IMR-90 (cell line): Measurements from ENCODE around the gene ASPA. TPM values are rescaled to one million over a fixed set of nuclear protein-coding genes. Genes with fewer than 3 reads are reported as not detected.

ENCODE experiments used
- ATAC-seq: fragments of 200-7000 bp; cut with Tn5 transposase; 2 replicates; pipeline ENCODE4 v1.9.1; 2020; ENCODE audit warnings: low read depth, mild to moderate bottlenecking, moderate library complexity
- BruUV-seq: library from RNA; stranded (reverse); fragments of 400-500 nt; replicated peaks from 2 replicates; lab custom pipeline; 2021; lab: Mats Ljungman, UMichigan
- CTCF ChIA-PET: fragments of 300-600 bp; formaldehyde crosslinking; extraction: SDS; loops from one replicate; lab custom pipeline; 2021; ENCODE audit warnings: antibody characterized with exemption; lab: Yijun Ruan, JAX
- POLR2A ChIA-PET: fragments of 300-600 bp; sonication (Branson Sonifier 250); formaldehyde crosslinking; loops from one replicate; lab custom pipeline; 2022; ENCODE audit warnings: antibody characterized with exemption; ENCODE audit not compliant: unreplicated experiment; lab: Charles Lee
- DNase-seq: peaks from one replicate; pipeline ENCODE4 v3.0.0; 2013
- H2AFZ ChIP-seq: replicated peaks from 2 replicates; pipeline ENCODE3; 2013; ENCODE audit warnings: low read length, mild to moderate bottlenecking; ENCODE audit not compliant: poor library complexity
- H2AK5ac ChIP-seq: 2 replicates; pipeline ENCODE4 v1.6.1; 2013; ENCODE audit warnings: low read depth, low read length, inconsistent platforms
- H2AK9ac ChIP-seq: replicated peaks from 2 replicates; pipeline ENCODE3; 2013; ENCODE audit warnings: mild to moderate bottlenecking, low read depth, low read length, moderate library complexity; ENCODE audit not compliant: poor library complexity
- H2BK120ac ChIP-seq: 2 replicates; pipeline ENCODE4 v1.6.1; 2013; ENCODE audit warnings: low read depth, low read length, inconsistent platforms
- H2BK15ac ChIP-seq: 3 replicates; pipeline ENCODE4 v1.6.1; 2013; ENCODE audit warnings: low read depth, low read length, inconsistent platforms
- H2BK20ac ChIP-seq: 2 replicates; pipeline ENCODE4 v1.6.1; 2013; ENCODE audit warnings: low read depth, mild to moderate bottlenecking, inconsistent platforms, low read length, moderate library complexity
- H2BK5ac ChIP-seq: 2 replicates; pipeline ENCODE4 v1.6.1; 2013; ENCODE audit warnings: mild to moderate bottlenecking, low read depth, low read length, inconsistent platforms; ENCODE audit not compliant: poor library complexity, severe bottlenecking
- H3K14ac ChIP-seq: replicated peaks from 2 replicates; pipeline ENCODE4 v1.6.1; 2013; ENCODE audit warnings: low read depth, low read length, inconsistent platforms
- H3K18ac ChIP-seq: 2 replicates; pipeline ENCODE4 v1.6.1; 2013; ENCODE audit warnings: low read depth, low read length, control low read depth
- H3K23ac ChIP-seq: 2 replicates; pipeline ENCODE4 v1.6.1; 2013; ENCODE audit warnings: low read depth, low read length, inconsistent platforms
- H3K27ac ChIP-seq: 2 replicates; pipeline ENCODE4 v1.5.1; 2013; ENCODE audit warnings: mild to moderate bottlenecking, control low read depth, low read length; ENCODE audit not compliant: insufficient read depth
- H3K27me3 ChIP-seq: 2 replicates; pipeline ENCODE4 v1.6.1; 2013; ENCODE audit warnings: low read length; ENCODE audit not compliant: control insufficient read depth, insufficient read depth
- H3K36me3 ChIP-seq: 2 replicates; pipeline ENCODE4 v1.6.1; 2013; ENCODE audit warnings: low read length, mixed read lengths; ENCODE audit not compliant: control insufficient read depth, insufficient read depth
- H3K4ac ChIP-seq: 2 replicates; pipeline ENCODE4 v1.6.1; 2013; ENCODE audit warnings: low read depth, low read length, inconsistent platforms
- H3K4me1 ChIP-seq: 2 replicates; pipeline ENCODE4 v1.6.1; 2013; ENCODE audit warnings: low read length, mixed read lengths; ENCODE audit not compliant: control insufficient read depth, insufficient read depth
- H3K4me2 ChIP-seq: 2 replicates; pipeline ENCODE4 v1.6.1; 2013; ENCODE audit warnings: low read depth, mild to moderate bottlenecking, control low read depth, low read length, moderate library complexity
- H3K4me3 ChIP-seq: 2 replicates; pipeline ENCODE4 v1.5.1; 2013; ENCODE audit warnings: low read depth, mild to moderate bottlenecking, control low read depth, low read length, moderate library complexity; ENCODE audit not compliant: insufficient read depth
- H3K56ac ChIP-seq: 2 replicates; pipeline ENCODE4 v1.6.1; 2013; ENCODE audit warnings: low read length, inconsistent platforms; ENCODE audit not compliant: insufficient read depth; ENCODE audit errors: extremely low read depth
- H3K79me1 ChIP-seq, 2 experiments: 2 replicates each; pipeline ENCODE4 v1.6.1; 2013; ENCODE audit warnings: low read length in 2 of 2, inconsistent platforms in 1 of 2, low read depth in 1 of 2
- H3K9ac ChIP-seq: 2 replicates; pipeline ENCODE4 v1.6.1; 2013; ENCODE audit warnings: low read depth, low read length, control low read depth
- H3K9me1 ChIP-seq: 2 replicates; pipeline ENCODE4 v1.6.1; 2013; ENCODE audit warnings: low read length, inconsistent platforms; ENCODE audit not compliant: insufficient read depth
- H3K9me3 ChIP-seq: 2 replicates; pipeline ENCODE4 v1.6.1; 2013; ENCODE audit warnings: low read length; ENCODE audit not compliant: control insufficient read depth, insufficient read depth
- H4K20me1 ChIP-seq: 2 replicates; pipeline ENCODE4 v1.6.1; 2013; ENCODE audit warnings: low read length, inconsistent platforms; ENCODE audit not compliant: insufficient read depth
- H4K5ac ChIP-seq: 2 replicates; pipeline ENCODE4 v1.6.1; 2013; ENCODE audit warnings: mild to moderate bottlenecking, low read depth, low read length, control low read depth
- H4K8ac ChIP-seq, 2 experiments: 2 replicates each; pipeline ENCODE4 v1.6.1; 2013; ENCODE audit warnings: low read depth in 2 of 2, low read length in 2 of 2, control low read depth in 1 of 2, inconsistent platforms in 1 of 2
- H4K91ac ChIP-seq: 2 replicates; pipeline ENCODE4 v1.6.1; 2013; ENCODE audit warnings: low read depth, low read length, inconsistent platforms; ENCODE audit not compliant: insufficient read depth
- CHD1 ChIP-seq: IDR thresholded peaks from 2 replicates; pipeline ENCODE4 v1.6.1; 2012; ENCODE audit warnings: low read depth, low read length, improper control_type of control experiment
- MAFK ChIP-seq: IDR thresholded peaks from 2 replicates; pipeline ENCODE4 v1.6.1; 2012; ENCODE audit warnings: low read depth, low read length, improper control_type of control experiment
- POLR2A ChIP-seq: IDR thresholded peaks from 2 replicates; pipeline ENCODE4 v1.6.1; 2012; ENCODE audit warnings: mild to moderate bottlenecking, low read depth, low read length
- RAD21 ChIP-seq: IDR thresholded peaks from 2 replicates; pipeline ENCODE4 v1.6.1; 2012; ENCODE audit warnings: low read length, improper control_type of control experiment
- SMC3 ChIP-seq: fragments of 150-350 bp; IDR thresholded peaks from 2 replicates; pipeline ENCODE4 v1.6.1; 2016; ENCODE audit warnings: low read depth, mild to moderate bottlenecking, antibody characterized with exemption, low read length, moderate library complexity
- WGBS, 2 experiments: methylation state at CpG; one replicate each; pipeline versions ENCODE4 v1.1.5 to v1.1.7; 2013; ENCODE audit warnings: missing lambda C conversion rate in 2 of 2; ENCODE audit not compliant: insufficient read length in 1 of 2; ENCODE audit errors: extremely low coverage in 2 of 2; 5-methylcytosine and 5-hydroxymethylcytosine counted together
- dilution Hi-C: fragments of 300-500 bp; cut with HindIII; formaldehyde crosslinking; loops from one replicate; pipeline ENCODE4 v1.14.3; 2018; ENCODE audit warnings: low sequenced_read_pairs; ENCODE audit not compliant: unreplicated experiment
- in situ Hi-C: fragments of 300-500 bp; cut with MboI; formaldehyde crosslinking; loops from 3 replicates; pipeline ENCODE4 v1.14.3; 2019; ENCODE audit warnings: low sequenced_read_pairs, inconsistent platforms, mixed read lengths
- intact Hi-C: fragments of 100-400 bp; cut with micrococcal nuclease; formaldehyde crosslinking; loops from 2 replicates; pipeline ENCODE4 v1.10.0; 2022
- polyA plus RNA-seq, 3 experiments: library from polyadenylated mRNA; depleted of rRNA; stranded (reverse); fragments of >200 nt; gene quantifications; 2 replicates each; pipeline ENCODE4 v1.2.3, GENCODE V29; 2012; ENCODE audit warnings: low replicate concordance in 1 of 3
- total RNA-seq: library from RNA; depleted of rRNA; stranded (reverse); fragments of >200 nt; gene quantifications from 2 replicates; pipeline ENCODE4 v1.2.3, GENCODE V29; 2012
- TF ChIP-seq, protein P1 (sequence below): conservative IDR thresholded peaks from 2 replicates; pipeline ENCODE4 v1.5.1; 2012; ENCODE audit warnings: mild to moderate bottlenecking, low read depth, low read length, improper control_type of control experiment

The ASPA gene
- total and polyA plus RNA-seq, 2 of the 4 experiments (the other 2 are of a cell fraction): 0.02 TPM; not detected in 1

DNA sequence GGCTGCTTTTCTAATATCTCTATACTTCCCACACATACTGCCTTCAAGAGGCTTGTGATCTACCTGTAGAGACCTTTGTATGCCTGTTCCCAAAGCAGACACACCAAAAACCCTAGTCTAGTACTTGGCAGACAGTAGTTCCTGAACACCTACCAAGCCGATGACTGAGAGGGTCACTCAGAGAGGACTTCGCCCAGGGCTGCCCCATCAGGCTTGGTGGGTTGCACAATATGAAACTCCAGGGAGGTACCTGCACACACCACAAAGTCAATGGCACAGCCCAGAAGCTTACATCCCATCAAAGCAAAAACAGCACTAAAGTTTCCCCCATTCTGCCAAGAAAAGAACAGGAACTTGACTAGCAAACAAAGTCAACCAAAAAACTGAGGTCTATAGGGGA is 30.3 kb downstream of the ASPA start:
- Histone ChIP-seq H4K20me1 (no peaks in the 10 kb centered on the region), H3K4me1 (no peaks in the 10 kb centered on the region), H3K27me3 (no peaks in the 10 kb centered on the region), H3K4me3 (no peak overlapping the region), H3K9me3 (no peaks in the 10 kb centered on the region), H2AK5ac (no peak overlapping the region), H3K23ac (no peak overlapping the region), H4K8ac (no peak overlapping the region), H3K36me3 (no peaks in the 10 kb centered on the region), H2BK20ac (no peak overlapping the region), H3K14ac (no peak overlapping the region), H3K18ac (no peak overlapping the region), H3K79me1 (no peaks in the 10 kb centered on the region), H2BK15ac (no peak overlapping the region), H4K91ac (no peak overlapping the region), H4K5ac (no peak overlapping the region), H3K4ac (no peak overlapping the region), H2BK5ac (no peak overlapping the region), H3K56ac (no peak overlapping the region), H2AK9ac (no peak overlapping the region), H3K9me1 (no peaks in the 10 kb centered on the region), H3K4me2 (no peak overlapping the region), H2BK120ac (no peak overlapping the region), H2AFZ (no peak overlapping the region), H3K9ac (no peak overlapping the region), H3K27ac (no peak overlapping the region)
- POLR2A ChIA-PET: no interaction called here
- TF ChIP-seq MAFK (no peak), CHD1 (no peak), RAD21 (no peak), SMC3 (no peak), POLR2A (no peak)
- TF ChIP-seq, protein P1, sequence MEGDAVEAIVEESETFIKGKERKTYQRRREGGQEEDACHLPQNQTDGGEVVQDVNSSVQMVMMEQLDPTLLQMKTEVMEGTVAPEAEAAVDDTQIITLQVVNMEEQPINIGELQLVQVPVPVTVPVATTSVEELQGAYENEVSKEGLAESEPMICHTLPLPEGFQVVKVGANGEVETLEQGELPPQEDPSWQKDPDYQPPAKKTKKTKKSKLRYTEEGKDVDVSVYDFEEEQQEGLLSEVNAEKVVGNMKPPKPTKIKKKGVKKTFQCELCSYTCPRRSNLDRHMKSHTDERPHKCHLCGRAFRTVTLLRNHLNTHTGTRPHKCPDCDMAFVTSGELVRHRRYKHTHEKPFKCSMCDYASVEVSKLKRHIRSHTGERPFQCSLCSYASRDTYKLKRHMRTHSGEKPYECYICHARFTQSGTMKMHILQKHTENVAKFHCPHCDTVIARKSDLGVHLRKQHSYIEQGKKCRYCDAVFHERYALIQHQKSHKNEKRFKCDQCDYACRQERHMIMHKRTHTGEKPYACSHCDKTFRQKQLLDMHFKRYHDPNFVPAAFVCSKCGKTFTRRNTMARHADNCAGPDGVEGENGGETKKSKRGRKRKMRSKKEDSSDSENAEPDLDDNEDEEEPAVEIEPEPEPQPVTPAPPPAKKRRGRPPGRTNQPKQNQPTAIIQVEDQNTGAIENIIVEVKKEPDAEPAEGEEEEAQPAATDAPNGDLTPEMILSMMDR: no peak
- ATAC-seq: no peak
- CTCF ChIA-PET: no interaction called here
- intact Hi-C loops (no loop called here), in situ Hi-C loops (no loop called here), dilution Hi-C loops (no loop called here)
- no TSS peak for BruUV-seq
- no peak for DNase-seq
- no CpG with 5 or more reads among the region's 2 CpGs for WGBS, 2 experiments
